Measurements from ENCODE around the gene EVA1C. TPM values are rescaled to one million over a fixed set of nuclear protein-coding genes. Genes with fewer than 3 reads are reported as not detected.
A peak's percentile ranks its signal among the peaks of the same experiment; 100 is the strongest.

Gene EVA1C
- total and polyA plus RNA-seq, 9 of the 15 experiments (the other 6 are each of a cell fraction or from before 2014, with no cell fraction given) = 0.22 TPM; not detected in 8

- TF ChIP-seq ESRRA (IDR thresholded peaks at IDR 0.05; ENCODE audit: borderline replicate concordance, low read depth) = no peak
- no peak for TF ChIP-seq ZFPM2 (CRISPR knock-in tag; IDR thresholded peaks at IDR 0.05)
- no peak for TF ChIP-seq ARID2 (IDR thresholded peaks at IDR 0.05)
- TF ChIP-seq SIN3A (IDR thresholded peaks at IDR 0.05; ENCODE audit: borderline replicate concordance in 2 of 2, control insufficient read depth in 1 of 2, low read depth in 2 of 2, low read length in 2 of 2) = no peak
- peak; percentile 93 for TF ChIP-seq SMARCB1 (IDR thresholded peaks at IDR 0.05; ENCODE audit: insufficient read length, low read depth)
- no peak for TF ChIP-seq PPARD (CRISPR knock-in tag; IDR thresholded peaks at IDR 0.05)
- no peak for TF ChIP-seq ZNF707 (CRISPR knock-in tag; conservative IDR thresholded peaks at IDR 0.05)
- TF ChIP-seq ELF2 (CRISPR knock-in tag; IDR thresholded peaks at IDR 0.05) = no peak
- TF ChIP-seq, protein P1, sequence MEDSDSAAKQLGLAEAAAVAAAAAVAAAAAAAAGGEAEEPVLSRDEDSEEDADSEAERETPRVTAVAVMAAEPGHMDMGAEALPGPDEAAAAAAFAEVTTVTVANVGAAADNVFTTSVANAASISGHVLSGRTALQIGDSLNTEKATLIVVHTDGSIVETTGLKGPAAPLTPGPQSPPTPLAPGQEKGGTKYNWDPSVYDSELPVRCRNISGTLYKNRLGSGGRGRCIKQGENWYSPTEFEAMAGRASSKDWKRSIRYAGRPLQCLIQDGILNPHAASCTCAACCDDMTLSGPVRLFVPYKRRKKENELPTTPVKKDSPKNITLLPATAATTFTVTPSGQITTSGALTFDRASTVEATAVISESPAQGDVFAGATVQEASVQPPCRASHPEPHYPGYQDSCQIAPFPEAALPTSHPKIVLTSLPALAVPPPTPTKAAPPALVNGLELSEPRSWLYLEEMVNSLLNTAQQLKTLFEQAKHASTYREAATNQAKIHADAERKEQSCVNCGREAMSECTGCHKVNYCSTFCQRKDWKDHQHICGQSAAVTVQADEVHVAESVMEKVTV (CRISPR knock-in tag; IDR thresholded peaks at IDR 0.05) = no peak
- TF ChIP-seq LEF1 (IDR thresholded peaks at IDR 0.05) = peak; percentile 87
- no peak for TF ChIP-seq ILK (tag; IDR thresholded peaks at IDR 0.05; ENCODE audit: borderline replicate concordance, low read depth)
- TF ChIP-seq ZNF282 (CRISPR knock-in tag; IDR thresholded peaks at IDR 0.05) = no peak
- TF ChIP-seq, protein P2, sequence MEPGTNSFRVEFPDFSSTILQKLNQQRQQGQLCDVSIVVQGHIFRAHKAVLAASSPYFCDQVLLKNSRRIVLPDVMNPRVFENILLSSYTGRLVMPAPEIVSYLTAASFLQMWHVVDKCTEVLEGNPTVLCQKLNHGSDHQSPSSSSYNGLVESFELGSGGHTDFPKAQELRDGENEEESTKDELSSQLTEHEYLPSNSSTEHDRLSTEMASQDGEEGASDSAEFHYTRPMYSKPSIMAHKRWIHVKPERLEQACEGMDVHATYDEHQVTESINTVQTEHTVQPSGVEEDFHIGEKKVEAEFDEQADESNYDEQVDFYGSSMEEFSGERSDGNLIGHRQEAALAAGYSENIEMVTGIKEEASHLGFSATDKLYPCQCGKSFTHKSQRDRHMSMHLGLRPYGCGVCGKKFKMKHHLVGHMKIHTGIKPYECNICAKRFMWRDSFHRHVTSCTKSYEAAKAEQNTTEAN (CRISPR knock-in tag; IDR thresholded peaks at IDR 0.05) = no peak
- TF ChIP-seq CHD2 (IDR thresholded peaks at IDR 0.05; ENCODE audit: low read depth, low read length) = no peak
- TF ChIP-seq NR4A1 (CRISPR knock-in tag; IDR thresholded peaks at IDR 0.05) = no peak
- TF ChIP-seq NR4A1 (tag; IDR thresholded peaks at IDR 0.05) = peak; percentile 74; the same call in 1 of the 2 replicates
- TF ChIP-seq, protein P3, sequence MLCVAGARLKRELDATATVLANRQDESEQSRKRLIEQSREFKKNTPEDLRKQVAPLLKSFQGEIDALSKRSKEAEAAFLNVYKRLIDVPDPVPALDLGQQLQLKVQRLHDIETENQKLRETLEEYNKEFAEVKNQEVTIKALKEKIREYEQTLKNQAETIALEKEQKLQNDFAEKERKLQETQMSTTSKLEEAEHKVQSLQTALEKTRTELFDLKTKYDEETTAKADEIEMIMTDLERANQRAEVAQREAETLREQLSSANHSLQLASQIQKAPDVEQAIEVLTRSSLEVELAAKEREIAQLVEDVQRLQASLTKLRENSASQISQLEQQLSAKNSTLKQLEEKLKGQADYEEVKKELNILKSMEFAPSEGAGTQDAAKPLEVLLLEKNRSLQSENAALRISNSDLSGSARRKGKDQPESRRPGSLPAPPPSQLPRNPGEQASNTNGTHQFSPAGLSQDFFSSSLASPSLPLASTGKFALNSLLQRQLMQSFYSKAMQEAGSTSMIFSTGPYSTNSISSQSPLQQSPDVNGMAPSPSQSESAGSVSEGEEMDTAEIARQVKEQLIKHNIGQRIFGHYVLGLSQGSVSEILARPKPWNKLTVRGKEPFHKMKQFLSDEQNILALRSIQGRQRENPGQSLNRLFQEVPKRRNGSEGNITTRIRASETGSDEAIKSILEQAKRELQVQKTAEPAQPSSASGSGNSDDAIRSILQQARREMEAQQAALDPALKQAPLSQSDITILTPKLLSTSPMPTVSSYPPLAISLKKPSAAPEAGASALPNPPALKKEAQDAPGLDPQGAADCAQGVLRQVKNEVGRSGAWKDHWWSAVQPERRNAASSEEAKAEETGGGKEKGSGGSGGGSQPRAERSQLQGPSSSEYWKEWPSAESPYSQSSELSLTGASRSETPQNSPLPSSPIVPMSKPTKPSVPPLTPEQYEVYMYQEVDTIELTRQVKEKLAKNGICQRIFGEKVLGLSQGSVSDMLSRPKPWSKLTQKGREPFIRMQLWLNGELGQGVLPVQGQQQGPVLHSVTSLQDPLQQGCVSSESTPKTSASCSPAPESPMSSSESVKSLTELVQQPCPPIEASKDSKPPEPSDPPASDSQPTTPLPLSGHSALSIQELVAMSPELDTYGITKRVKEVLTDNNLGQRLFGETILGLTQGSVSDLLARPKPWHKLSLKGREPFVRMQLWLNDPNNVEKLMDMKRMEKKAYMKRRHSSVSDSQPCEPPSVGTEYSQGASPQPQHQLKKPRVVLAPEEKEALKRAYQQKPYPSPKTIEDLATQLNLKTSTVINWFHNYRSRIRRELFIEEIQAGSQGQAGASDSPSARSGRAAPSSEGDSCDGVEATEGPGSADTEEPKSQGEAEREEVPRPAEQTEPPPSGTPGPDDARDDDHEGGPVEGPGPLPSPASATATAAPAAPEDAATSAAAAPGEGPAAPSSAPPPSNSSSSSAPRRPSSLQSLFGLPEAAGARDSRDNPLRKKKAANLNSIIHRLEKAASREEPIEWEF (CRISPR knock-in tag; IDR thresholded peaks at IDR 0.05) = no peak
- TF ChIP-seq KDM5B (IDR thresholded peaks at IDR 0.05; ENCODE audit: insufficient replicate concordance, low read depth, low read length) = no peak
- no peak for TF ChIP-seq ZNF644 (tag; IDR thresholded peaks at IDR 0.05; ENCODE audit: low read depth)
- TF ChIP-seq HMG20B (CRISPR knock-in tag; IDR thresholded peaks at IDR 0.05) = no peak
- TF ChIP-seq MYBL2 (IDR thresholded peaks at IDR 0.05; ENCODE audit: low read depth) = no peak
- no peak for TF ChIP-seq MYBL2 (CRISPR knock-in tag; IDR thresholded peaks at IDR 0.05; ENCODE audit: borderline replicate concordance)
- no peak for TF ChIP-seq ZNF184 (CRISPR knock-in tag; IDR thresholded peaks at IDR 0.05)
Observed at GRCh38 chr21:32545948-32546441, 133.5 kb downstream of the EVA1C start (continued).
